ENCODE results near the gene GNB1L.

- no peak for TF ChIP-seq CTCF (IDR thresholded peaks at IDR 0.05 in 2 of 3, conservative IDR thresholded peaks at IDR 0.05 in 1 of 3; ENCODE audit: control insufficient read depth in 2 of 3, extremely low read depth in 1 of 3, insufficient read depth in 1 of 3, low read depth in 3 of 3, low read length in 3 of 3)
- no peak for TF ChIP-seq RB1 (IDR thresholded peaks at IDR 0.05; ENCODE audit: borderline replicate concordance)
- no peak for TF ChIP-seq POLR2AphosphoS5 (IDR thresholded peaks at IDR 0.05; ENCODE audit: low read length)
- TF ChIP-seq NR2C2 (IDR thresholded peaks at IDR 0.05; ENCODE audit: borderline replicate concordance, control insufficient read depth, insufficient read length, low read depth): no peak
- no peak for TF ChIP-seq MTA3 (IDR thresholded peaks at IDR 0.05; ENCODE audit: borderline replicate concordance, low read length)
- TF ChIP-seq POLR2A (IDR thresholded peaks at IDR 0.05; ENCODE audit: low read depth, low read length): no peak
- no peak for TF ChIP-seq EP300 (IDR thresholded peaks at IDR 0.05; ENCODE audit: borderline replicate concordance in 1 of 2, control insufficient read depth in 1 of 2, low read depth in 2 of 2, low read length in 2 of 2)
- no peak for TF ChIP-seq PBX3 (IDR thresholded peaks at IDR 0.05; ENCODE audit: insufficient replicate concordance, low read depth, low read length)
Measured at GRCh38 chr22:19863571-19863970, 8.9 kb upstream of the GNB1L start.

Data from GM12878 (cell line).